ENCODE data around the gene IFT81. TPM values are rescaled to one million over a fixed set of nuclear protein-coding genes. Genes with fewer than 3 reads are reported as not detected.

The IFT81 gene
- total RNA-seq, 1 donor from 2014 or later, result 18.7 TPM

GRCh38 chr12:110243227-110243626, 119.1 kb downstream of the IFT81 start:
- Mint-ChIP-seq H3K27me3 (ENCODE audit: unreplicated experiment) (peaks cover 4% of the 10 kb centered on the region), H3K27ac (ENCODE audit: unreplicated experiment) (no peak overlapping the region), H3K4me3 (ENCODE audit: unreplicated experiment) (no peak overlapping the region), H3K36me3 (ENCODE audit: low read depth, unreplicated experiment) (peaks cover 3% of the 10 kb centered on the region), H3K4me1 (ENCODE audit: unreplicated experiment) (no peaks in the 10 kb centered on the region), H3K9me3 (ENCODE audit: unreplicated experiment) (no peaks in the 10 kb centered on the region)
- no peak for TF ChIP-seq CTCF (IDR thresholded peaks at IDR 0.05; ENCODE audit: unreplicated experiment)
- no peak for DNase-seq (ENCODE audit: low spot score)

- no peak for DNase-seq (ENCODE audit: low spot score)
- Mint-ChIP-seq H3K36me3 (ENCODE audit: low read depth, unreplicated experiment) (peaks cover 3% of the 10 kb centered on the region), H3K4me1 (ENCODE audit: unreplicated experiment) (no peaks in the 10 kb centered on the region), H3K4me3 (ENCODE audit: unreplicated experiment) (no peak overlapping the region), H3K27ac (ENCODE audit: unreplicated experiment) (no peak overlapping the region), H3K9me3 (ENCODE audit: unreplicated experiment) (no peaks in the 10 kb centered on the region), H3K27me3 (ENCODE audit: unreplicated experiment) (peaks cover 4% of the 10 kb centered on the region)
- no peak for TF ChIP-seq CTCF (IDR thresholded peaks at IDR 0.05; ENCODE audit: unreplicated experiment)
These were observed 120.2 kb downstream of the IFT81 start for GRCh38 chr12:110244372-110244771.

- DNase-seq (ENCODE audit: low spot score), result no peak
- Mint-ChIP-seq H3K4me1 (ENCODE audit: unreplicated experiment) (no peaks in the 10 kb centered on the region), H3K4me3 (ENCODE audit: unreplicated experiment) (no peak overlapping the region), H3K27me3 (ENCODE audit: unreplicated experiment) (peaks cover 4% of the 10 kb centered on the region), H3K36me3 (ENCODE audit: low read depth, unreplicated experiment) (peaks cover 3% of the 10 kb centered on the region), H3K9me3 (ENCODE audit: unreplicated experiment) (no peaks in the 10 kb centered on the region), H3K27ac (ENCODE audit: unreplicated experiment) (no peak overlapping the region)
- no peak for TF ChIP-seq CTCF (IDR thresholded peaks at IDR 0.05; ENCODE audit: unreplicated experiment)
These were observed 120.7 kb downstream of the IFT81 start for GRCh38 chr12:110244829-110245228.

GRCh38 chr12:110245369-110245772, 121.2 kb downstream of the IFT81 start:
- Mint-ChIP-seq H3K27ac (ENCODE audit: unreplicated experiment) (no peak overlapping the region), H3K36me3 (ENCODE audit: low read depth, unreplicated experiment) (peaks cover 3% of the 10 kb centered on the region), H3K9me3 (ENCODE audit: unreplicated experiment) (no peaks in the 10 kb centered on the region), H3K27me3 (ENCODE audit: unreplicated experiment) (peaks cover 4% of the 10 kb centered on the region), H3K4me3 (ENCODE audit: unreplicated experiment) (no peak overlapping the region), H3K4me1 (ENCODE audit: unreplicated experiment) (peaks cover 2% of the 10 kb centered on the region)
- TF ChIP-seq CTCF (IDR thresholded peaks at IDR 0.05; ENCODE audit: unreplicated experiment), result no peak
- peak; percentile 14 for DNase-seq (ENCODE audit: low spot score)

- peaks cover 3% of the 10 kb centered on the region for H3K36me3 Mint-ChIP-seq (ENCODE audit: low read depth, unreplicated experiment)
- no peak for TF ChIP-seq CTCF (IDR thresholded peaks at IDR 0.05; ENCODE audit: unreplicated experiment)
- no peak for DNase-seq (ENCODE audit: low spot score)
- no peak overlapping the region for H3K27ac Mint-ChIP-seq (ENCODE audit: unreplicated experiment)
- H3K27me3 Mint-ChIP-seq (ENCODE audit: unreplicated experiment), result peaks cover 4% of the 10 kb centered on the region
- no peaks in the 10 kb centered on the region for H3K9me3 Mint-ChIP-seq (ENCODE audit: unreplicated experiment)
- peaks cover 2% of the 10 kb centered on the region for H3K4me1 Mint-ChIP-seq (ENCODE audit: unreplicated experiment)
- no peak overlapping the region for H3K4me3 Mint-ChIP-seq (ENCODE audit: unreplicated experiment)
These were observed 122.6 kb downstream of the IFT81 start for GRCh38 chr12:110246636-110247339.
